Neural crest cell (in vitro differentiated cells): Measurements from ENCODE around the gene AGGF1. TPM values are rescaled to one million over a fixed set of nuclear protein-coding genes. Genes with fewer than 3 reads are reported as not detected.
"Not testable (repeated sequence)": the region's sequence is repeated elsewhere in the genome, so short reads cannot be mapped to it uniquely, and the experiment has no call there.

Experiments
- DNase-seq: peaks from one replicate; pipeline ENCODE4 v3.0.0; 2021; ENCODE audit warnings: low read depth, mixed read lengths, low spot score
- H3K27ac Mint-ChIP-seq: one replicate; pipeline ENCODE4 v1.8.0; 2021; ENCODE audit warnings: mild to moderate bottlenecking, mixed read lengths; ENCODE audit not compliant: unreplicated experiment
- H3K27me3 Mint-ChIP-seq: 2 replicates; pipeline ENCODE4 v1.8.0; 2021; ENCODE audit warnings: low read depth, mild to moderate bottlenecking, mixed read lengths
- H3K36me3 Mint-ChIP-seq: 2 replicates; pipeline ENCODE4 v1.8.0; 2021; ENCODE audit warnings: low read depth, mild to moderate bottlenecking, mixed read lengths
- H3K4me1 Mint-ChIP-seq: 2 replicates; pipeline ENCODE4 v1.8.0; 2021; ENCODE audit warnings: mixed read lengths
- H3K4me3 Mint-ChIP-seq: one replicate; pipeline ENCODE4 v1.8.0; 2021; ENCODE audit warnings: mild to moderate bottlenecking, mixed read lengths
- H3K9me3 Mint-ChIP-seq: 2 replicates; pipeline ENCODE4 v1.8.0; 2021; ENCODE audit warnings: mixed read lengths
- CTCF ChIP-seq: fragments of 200-600 bp; sonication (generic); conservative IDR thresholded peaks from 2 replicates; pipeline ENCODE4 v1.5.0; 2021; ENCODE audit warnings: antibody characterized with exemption, mild to moderate bottlenecking
- total RNA-seq: library from RNA; stranded (reverse); gene quantifications from 2 replicates; pipeline ENCODE4 v1.2.1, GENCODE V29; 2021

Gene AGGF1
- total RNA-seq, 1 donor from 2014 or later: 26.9 TPM

GRCh38 chr5:76986825-76987526 is 43.2 kb upstream of the AGGF1 start:
- DNase-seq: no peak
- no peaks in the 10 kb centered on the region for H3K9me3 Mint-ChIP-seq
- TF ChIP-seq CTCF: no peak
- H3K27ac Mint-ChIP-seq: no peak overlapping the region
- no peaks in the 10 kb centered on the region for H3K27me3 Mint-ChIP-seq
- H3K4me3 Mint-ChIP-seq: no peak overlapping the region
- peaks cover 2% of the 10 kb centered on the region for H3K36me3 Mint-ChIP-seq
- H3K4me1 Mint-ChIP-seq: peaks cover 7% of the 10 kb centered on the region

GRCh38 chr5:76990899-76991459 is 39.2 kb upstream of the AGGF1 start:
- no peak for DNase-seq
- Mint-ChIP-seq H3K27me3 (peaks cover 4% of the 10 kb centered on the region), H3K27ac (no peak overlapping the region), H3K4me3 (no peak overlapping the region), H3K4me1 (peaks cover 7% of the 10 kb centered on the region), H3K36me3 (peaks cover 2% of the 10 kb centered on the region), H3K9me3 (no peaks in the 10 kb centered on the region)
- TF ChIP-seq CTCF: no peak

GRCh38 chr5:76993436-76993835 is 36.8 kb upstream of the AGGF1 start:
- not testable (repeated sequence) for H3K27ac Mint-ChIP-seq, H3K9me3 Mint-ChIP-seq, DNase-seq, H3K36me3 Mint-ChIP-seq, H3K4me1 Mint-ChIP-seq, H3K4me3 Mint-ChIP-seq
- H3K27me3 Mint-ChIP-seq: peaks cover 11% of the 10 kb centered on the region

GRCh38 chr5:76994337-76994736 is 35.9 kb upstream of the AGGF1 start:
- Mint-ChIP-seq H3K27ac (no peak overlapping the region), H3K4me1 (no peaks in the 10 kb centered on the region), H3K4me3 (no peak overlapping the region), H3K36me3 (no peaks in the 10 kb centered on the region), H3K9me3 (no peaks in the 10 kb centered on the region), H3K27me3 (peaks cover 11% of the 10 kb centered on the region)
- no peak for TF ChIP-seq CTCF
- DNase-seq: no peak

- H3K9me3 Mint-ChIP-seq, H3K4me3 Mint-ChIP-seq, H3K36me3 Mint-ChIP-seq, H3K27ac Mint-ChIP-seq, DNase-seq, H3K4me1 Mint-ChIP-seq: not testable (repeated sequence)
- peaks cover 16% of the 10 kb centered on the region for H3K27me3 Mint-ChIP-seq
Measured at GRCh38 chr5:76998251-76998650, 32.0 kb upstream of the AGGF1 start.

GRCh38 chr5:76999451-76999850 is 30.8 kb upstream of the AGGF1 start:
- Mint-ChIP-seq H3K4me1 (no peaks in the 10 kb centered on the region), H3K27me3 (peaks cover 18% of the 10 kb centered on the region), H3K36me3 (no peaks in the 10 kb centered on the region), H3K4me3 (no peak overlapping the region), H3K27ac (no peak overlapping the region), H3K9me3 (no peaks in the 10 kb centered on the region)
- DNase-seq: no peak
- TF ChIP-seq CTCF: no peak
